ENCODE data around the gene HPS3.
"Not testable (repeated sequence)": the region's sequence is repeated elsewhere in the genome, so short reads cannot be mapped to it uniquely, and the experiment has no call there.

The HPS3 gene

DNA sequence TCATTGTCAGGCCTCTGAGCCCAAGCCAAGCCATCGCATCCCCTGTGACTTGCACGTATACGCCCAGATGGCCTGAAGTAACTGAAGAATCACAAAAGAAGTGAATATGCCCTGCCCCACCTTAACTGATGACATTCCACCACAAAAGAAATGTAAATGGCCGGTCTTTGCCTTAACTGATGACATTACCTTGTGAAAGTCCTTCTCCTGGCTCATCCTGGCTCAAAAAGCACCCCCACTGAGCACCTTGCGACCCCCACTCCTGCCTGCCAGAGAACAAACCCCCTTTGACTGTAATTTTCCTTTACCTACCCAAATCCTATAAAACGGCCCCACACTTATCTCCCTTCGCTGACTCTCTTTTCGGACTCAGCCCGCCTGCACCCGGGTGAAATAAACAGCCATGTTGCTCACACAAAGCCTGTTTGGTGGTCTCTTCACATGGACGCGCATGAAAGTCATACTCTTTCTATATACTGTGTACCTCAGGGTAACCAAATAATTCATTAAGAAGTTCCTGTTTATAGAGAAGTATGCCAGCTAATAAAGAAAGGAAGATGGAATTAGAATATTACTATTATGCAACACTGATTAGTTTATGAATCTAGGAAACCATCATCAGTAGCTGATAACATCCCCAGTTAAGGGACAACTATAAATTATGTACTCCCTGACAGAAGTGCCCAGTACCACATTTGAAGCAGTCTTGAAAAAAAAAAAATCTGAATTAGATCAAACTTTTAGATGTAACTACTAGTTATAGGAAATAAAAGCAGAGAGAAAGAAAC lies 67.6 kb downstream of the HPS3 start:
- DNase-seq: not testable (repeated sequence)

DNA sequence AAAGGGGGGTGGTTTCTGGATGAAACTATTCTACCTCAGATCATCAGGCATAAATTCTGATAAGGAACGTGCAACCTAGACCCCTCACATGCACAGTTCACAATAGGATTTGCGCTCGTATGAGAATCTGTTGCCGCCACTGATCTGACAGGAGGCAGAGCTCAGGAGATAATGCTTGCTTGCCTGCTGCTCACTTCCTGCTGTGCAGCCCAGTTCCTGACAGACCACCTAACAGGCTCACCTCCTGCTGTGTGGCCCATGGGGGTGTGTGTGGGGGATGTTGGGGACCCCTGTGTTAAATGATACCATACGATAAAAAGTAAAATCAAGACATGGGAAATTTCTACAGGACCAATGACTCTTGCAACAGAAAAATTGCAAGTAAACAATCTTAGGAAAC lies 68.2 kb downstream of the HPS3 start:
- no peak for DNase-seq

DNA sequence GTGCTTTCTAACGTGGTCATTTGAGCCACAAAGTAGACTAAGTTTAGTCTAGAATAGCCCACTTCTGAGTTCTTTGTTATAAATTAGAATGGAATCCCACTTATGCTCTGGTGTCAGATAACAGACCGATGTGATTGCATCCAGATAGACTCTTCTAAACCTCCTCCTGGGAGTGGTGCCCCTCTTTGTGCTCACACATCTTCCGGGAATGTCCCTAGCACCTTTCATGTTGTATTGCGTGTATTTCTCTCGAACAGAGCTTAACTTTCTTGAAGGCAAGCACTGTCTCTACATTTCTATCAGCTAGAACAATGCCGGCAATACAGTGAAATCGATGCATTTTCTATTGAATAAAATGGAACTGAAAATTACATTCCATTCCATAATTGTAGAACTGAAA lies 69.2 kb downstream of the HPS3 start:
- no peak for DNase-seq

DNA sequence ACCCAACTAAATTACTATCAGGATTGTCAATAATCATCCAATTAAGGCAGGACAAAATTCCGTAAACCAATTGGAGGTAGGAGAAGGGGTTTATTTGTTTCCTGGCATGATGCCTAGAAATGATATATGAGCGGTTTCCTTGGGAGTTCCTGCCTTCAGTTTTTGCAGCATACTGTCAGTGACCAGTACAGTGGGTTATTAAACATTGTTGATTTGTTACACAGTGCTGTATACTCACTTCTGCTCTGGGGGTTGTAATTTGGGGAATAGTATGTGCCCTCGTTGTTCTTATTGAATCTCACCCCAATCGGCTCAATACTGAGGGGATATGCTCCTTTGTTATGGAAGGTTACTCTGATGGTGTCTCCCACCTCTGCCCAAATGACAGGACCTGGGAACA lies 70.0 kb downstream of the HPS3 start:
- no peak for DNase-seq

DNA sequence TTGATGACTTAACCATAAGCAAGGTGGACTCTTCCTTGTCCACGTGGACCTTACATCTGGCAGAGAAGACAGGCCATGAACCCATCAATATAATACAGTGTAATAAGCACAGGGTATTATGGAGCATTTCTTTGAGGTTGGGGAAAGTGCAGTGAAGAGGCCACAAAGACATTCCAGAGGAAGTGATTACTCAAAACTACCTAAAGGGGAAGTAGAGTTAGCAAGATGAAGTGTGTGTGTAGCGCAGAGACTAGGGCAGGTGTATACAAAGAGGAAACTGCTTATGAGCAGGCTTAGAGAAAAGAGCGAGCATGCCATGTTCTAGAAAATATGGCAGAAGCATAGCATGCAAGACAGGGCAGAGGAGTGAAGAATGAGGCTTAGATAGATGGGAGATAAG lies 74.3 kb downstream of the HPS3 start:
- DNase-seq: no peak

DNA sequence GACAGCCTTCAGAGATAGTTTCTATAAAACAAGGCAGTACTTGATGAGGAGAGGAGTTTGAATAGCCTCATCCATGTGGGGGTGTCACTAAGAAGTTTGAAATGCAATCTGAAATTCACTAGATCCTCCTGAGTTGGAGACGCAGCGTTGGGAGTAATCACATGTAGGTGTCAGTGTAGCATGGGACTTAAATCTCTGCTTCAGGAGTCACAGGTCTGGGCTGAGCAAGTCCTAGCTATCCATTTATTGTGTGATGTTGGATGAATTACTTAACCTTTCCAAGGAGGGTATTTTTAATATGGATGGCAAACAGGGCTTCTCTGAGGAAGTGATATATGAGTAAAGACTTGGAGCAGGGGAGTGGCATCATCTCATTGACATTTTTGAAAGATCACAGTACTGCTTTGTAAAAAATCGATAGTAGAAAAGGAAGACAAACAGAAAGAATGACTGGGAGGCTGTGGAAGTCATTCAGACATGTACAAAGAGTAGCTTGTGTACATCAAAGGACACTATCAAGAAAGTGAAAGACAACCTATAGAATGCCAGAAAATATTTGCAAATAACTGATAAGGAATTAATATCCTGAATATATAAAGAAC lies 75.1 kb downstream of the HPS3 start:
- no peak for DNase-seq

DNA sequence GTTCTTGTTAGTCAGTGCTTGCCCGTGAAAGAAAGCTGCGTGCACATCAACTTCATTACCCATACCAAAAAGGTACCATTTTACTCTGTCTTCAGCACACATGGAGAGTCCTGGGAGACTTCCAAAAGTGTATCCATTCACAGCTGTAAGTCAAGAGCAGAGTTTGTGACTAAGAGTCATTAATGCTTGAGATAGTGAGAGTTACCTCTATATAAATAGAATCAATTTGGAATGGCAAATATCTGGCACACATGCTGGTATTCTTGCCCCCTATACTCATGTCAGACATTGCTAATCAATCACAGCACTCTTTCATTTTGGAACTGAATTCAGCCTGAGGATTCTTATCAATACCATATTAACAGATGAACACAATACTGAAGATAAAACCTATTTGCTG lies 78.0 kb downstream of the HPS3 start:
- DNase-seq: no peak

DNA sequence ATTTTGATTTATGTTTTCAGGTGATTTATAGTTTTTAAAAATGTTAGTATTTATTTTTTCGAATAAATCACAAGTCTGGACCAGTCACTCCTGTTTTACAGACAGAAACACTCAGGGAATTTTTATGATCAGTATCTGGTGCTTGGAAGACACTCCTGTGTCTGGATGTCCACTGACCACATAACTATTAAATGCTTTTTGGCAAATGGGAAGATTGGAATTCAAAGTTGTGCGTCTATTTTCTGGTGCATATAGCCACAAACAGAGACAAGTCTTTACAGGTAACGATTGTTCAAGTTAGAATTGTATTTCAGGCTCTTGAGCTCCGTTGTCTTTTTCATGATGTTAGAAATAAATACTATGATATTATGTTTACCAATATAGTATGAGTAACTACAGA lies 80.0 kb downstream of the HPS3 start:
- DNase-seq: no peak

DNA sequence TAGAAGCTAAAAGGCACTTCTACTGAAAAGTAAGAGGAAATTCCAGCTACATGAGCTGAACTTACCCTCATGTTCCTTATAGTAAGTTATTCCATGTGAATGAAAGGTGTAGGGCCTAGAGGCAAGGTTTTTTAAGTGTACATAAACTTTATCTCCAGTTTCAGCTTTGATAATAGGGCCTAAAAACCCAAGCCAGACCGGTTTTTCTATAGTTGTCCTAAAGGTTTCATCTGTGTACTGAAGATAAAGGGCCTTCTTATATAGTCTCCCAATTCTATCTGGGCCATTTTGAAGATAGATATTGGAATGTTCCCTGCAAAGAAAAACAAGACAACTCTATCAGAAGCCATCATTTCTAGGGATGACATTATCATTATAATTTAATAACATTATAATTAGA lies 82.9 kb downstream of the HPS3 start:
- DNase-seq: no peak

DNA sequence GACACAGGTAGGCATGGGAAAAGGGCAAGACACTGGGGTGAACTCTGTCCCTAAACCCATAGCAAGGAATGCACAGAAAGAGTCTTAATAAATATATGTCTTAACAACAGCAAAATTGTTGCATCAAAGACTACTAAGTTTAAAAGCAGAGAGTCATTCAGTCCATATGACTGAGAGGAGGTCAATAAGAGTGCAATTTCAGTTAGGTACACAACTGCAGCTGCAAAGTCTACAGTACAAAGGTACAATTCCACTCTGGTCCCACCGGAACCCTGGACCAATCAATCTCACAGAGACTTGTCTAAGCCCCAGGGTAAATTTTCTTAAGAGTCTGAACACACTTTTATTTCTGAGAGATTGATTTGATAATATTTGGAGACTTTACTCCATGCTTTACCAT lies 85.3 kb downstream of the HPS3 start:
- DNase-seq: no peak

DNA sequence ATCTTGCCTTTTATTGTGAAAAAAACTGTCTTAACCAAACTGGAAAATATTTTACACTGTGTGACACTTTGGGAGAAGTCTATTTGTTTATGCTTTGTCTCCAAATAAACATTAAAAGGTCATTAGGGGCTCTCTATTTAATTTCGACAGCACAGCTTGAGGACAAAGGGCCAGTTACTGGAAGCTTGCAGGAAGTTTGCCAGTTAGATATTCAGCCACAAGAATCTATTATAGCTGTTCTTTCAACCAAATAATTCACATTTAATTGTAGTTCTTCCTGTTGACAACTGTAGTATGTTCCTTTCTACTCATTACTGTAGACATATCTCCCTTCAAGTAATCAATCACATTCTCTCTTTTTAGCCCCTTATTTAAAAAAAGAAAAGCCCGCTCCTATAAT lies 86.1 kb downstream of the HPS3 start:
- no peak for DNase-seq

DNA sequence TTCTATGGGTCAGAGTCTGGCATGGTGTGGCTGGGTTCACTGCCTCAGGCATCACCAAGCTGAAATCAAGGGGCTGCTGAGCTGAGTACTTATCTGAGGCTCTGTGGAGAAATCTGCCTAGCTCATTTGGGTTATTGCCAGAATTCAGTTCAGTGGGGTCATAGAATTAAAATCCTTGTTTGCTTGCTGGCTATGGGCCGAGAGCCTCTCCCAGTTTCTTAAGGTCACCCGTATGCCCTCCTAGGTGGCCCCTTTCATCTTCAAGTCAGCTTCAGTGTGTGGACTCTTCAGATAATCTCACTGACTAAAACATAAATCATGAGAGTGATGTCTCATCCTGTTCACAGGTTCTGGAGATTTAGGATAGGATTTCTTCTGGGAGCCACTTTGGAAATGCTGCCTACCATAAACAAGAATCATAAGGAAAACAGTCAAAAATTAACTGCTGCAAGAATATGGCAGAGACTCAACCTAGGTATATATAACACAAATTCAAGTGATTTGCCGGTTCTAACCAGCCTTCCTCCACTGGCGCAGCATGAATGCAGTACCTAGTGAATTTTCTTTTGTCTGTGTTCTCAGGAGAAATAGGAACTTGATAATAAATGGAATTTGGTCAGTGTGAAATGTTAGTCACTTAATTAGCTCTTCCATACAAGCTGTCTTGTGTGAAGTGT lies 86.9 kb downstream of the HPS3 start:
- no peak for DNase-seq

DNA sequence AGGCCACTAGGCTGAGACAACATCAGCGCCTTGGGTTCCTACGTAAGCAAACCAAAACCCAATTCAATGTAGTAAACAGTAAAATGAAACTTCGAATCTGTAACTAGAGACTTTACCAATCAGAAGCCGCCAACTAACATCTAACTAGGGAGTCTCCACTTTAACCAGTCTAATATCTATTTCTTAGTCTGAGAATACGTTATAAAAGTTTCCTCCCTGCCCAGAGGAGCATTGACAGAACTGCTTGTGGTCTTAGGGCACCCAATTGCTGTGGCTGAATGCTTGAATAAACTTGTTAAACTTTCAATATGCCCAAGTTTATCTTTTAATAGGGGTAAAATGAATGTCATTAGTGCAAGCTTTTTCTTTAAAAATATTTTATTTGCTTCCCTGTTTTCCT lies 87.9 kb downstream of the HPS3 start:
- DNase-seq: no peak

DNA sequence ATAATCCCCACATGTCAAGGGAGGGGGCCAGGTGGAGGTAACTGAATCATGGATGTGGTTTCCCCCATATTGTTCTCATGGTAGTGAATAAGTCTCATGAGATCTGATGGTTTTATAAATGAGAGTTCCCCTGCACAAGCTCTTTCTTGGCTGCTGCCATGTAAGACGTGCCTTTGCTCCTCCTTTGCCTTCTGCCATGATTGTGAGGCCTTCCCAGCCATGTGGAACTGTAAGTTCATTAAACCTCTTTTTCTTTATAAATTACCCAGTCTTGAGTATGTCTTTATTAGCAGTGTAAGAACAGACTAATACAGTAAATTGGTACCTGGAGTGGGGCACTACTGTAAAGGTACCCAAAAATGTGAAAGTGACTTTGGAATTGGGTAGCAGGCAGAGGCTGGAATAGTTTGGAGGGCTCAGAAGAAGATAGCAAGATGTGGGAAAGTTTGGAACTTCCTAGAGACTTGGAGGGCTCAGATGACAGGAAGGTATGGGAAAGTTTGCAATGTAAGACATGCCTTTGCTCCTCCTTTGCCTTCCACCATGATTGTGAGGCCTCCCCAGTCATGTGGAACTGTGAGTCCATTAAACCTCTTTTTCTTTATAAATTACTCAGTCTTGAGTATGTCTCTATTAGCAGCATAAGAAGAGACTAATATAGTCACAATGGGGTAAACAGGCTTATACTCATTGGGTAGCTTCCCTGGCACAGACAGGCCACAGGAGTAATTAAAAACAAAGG lies 90.1 kb downstream of the HPS3 start:
- DNase-seq: not testable (repeated sequence)

DNA sequence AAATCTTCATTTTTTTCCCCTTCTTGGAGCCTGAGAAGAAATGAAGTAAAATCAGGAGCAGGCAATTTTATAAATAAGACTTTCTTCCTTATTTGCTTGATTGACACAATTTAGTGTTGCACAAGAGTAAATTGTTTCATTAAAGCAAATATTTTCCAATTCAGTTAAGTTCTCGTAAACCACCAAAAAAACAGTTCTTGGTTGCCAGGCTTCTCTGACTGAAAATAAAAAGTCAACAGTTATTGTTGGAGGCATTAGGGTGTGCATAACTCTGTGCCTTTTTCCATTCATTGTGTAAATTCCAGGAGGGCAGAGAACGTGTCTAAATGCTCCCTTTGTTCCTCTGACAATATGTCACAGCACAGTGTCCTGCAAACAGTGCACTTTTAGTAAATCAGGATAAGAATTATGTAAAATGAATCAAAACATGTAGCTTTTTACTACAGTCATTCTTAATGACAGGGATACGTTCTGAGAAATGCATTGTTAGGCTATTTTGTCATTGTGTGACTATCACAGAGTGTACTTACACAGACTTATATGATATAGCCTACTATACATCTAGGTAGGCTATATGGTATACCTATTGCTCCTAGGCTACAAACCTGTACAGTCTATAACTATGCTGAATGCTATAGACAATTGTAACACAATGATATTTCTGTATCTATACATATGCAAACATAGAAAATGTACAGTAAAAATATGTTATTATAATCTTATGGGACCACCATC lies 92.5 kb downstream of the HPS3 start, which contains the start of gene CP:
Gene CP (minus strand): TSS at position 47 of the 735 bp plus-strand sequence. CDS start 37 bp downstream, at position 10.
- DNase-seq: no peak
